ENCODE measurements around the gene RAB34.

- TF ChIP-seq, protein P1, sequence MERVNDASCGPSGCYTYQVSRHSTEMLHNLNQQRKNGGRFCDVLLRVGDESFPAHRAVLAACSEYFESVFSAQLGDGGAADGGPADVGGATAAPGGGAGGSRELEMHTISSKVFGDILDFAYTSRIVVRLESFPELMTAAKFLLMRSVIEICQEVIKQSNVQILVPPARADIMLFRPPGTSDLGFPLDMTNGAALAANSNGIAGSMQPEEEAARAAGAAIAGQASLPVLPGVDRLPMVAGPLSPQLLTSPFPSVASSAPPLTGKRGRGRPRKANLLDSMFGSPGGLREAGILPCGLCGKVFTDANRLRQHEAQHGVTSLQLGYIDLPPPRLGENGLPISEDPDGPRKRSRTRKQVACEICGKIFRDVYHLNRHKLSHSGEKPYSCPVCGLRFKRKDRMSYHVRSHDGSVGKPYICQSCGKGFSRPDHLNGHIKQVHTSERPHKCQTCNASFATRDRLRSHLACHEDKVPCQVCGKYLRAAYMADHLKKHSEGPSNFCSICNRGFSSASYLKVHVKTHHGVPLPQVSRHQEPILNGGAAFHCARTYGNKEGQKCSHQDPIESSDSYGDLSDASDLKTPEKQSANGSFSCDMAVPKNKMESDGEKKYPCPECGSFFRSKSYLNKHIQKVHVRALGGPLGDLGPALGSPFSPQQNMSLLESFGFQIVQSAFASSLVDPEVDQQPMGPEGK (CRISPR knock-in tag; IDR thresholded peaks at IDR 0.05; ENCODE audit: borderline replicate concordance), result no peak
- TF ChIP-seq, protein P2, sequence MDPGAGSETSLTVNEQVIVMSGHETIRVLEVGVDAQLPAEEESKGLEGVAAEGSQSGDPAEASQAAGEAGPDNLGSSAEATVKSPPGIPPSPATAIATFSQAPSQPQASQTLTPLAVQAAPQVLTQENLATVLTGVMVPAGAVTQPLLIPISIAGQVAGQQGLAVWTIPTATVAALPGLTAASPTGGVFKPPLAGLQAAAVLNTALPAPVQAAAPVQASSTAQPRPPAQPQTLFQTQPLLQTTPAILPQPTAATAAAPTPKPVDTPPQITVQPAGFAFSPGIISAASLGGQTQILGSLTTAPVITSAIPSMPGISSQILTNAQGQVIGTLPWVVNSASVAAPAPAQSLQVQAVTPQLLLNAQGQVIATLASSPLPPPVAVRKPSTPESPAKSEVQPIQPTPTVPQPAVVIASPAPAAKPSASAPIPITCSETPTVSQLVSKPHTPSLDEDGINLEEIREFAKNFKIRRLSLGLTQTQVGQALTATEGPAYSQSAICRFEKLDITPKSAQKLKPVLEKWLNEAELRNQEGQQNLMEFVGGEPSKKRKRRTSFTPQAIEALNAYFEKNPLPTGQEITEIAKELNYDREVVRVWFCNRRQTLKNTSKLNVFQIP (CRISPR knock-in tag; IDR thresholded peaks at IDR 0.05; ENCODE audit: borderline replicate concordance, low read depth), result no peak
- TF ChIP-seq TCF4 (CRISPR knock-in tag; IDR thresholded peaks at IDR 0.05; ENCODE audit: borderline replicate concordance), result no peak
Observed at GRCh38 chr17:28749516-28750177, 32.0 kb upstream of the RAB34 start.

Data from SK-N-SH treated with all-trans-retinoic acid at 6 μM for 48 hours (cell line).